GM12801 (cell line): ENCODE data around the gene NPTXR.

Source experiments
- CTCF ChIP-seq: IDR thresholded peaks from one replicate; pipeline ENCODE4 v1.5.1; 2011; ENCODE audit warnings: control low read depth; ENCODE audit not compliant: insufficient read length; ENCODE audit errors: extremely low read depth

The NPTXR gene

GRCh38 chr22:38831166-38831945 lies 12.5 kb downstream of the NPTXR start:
- no peak for TF ChIP-seq CTCF

DNA sequence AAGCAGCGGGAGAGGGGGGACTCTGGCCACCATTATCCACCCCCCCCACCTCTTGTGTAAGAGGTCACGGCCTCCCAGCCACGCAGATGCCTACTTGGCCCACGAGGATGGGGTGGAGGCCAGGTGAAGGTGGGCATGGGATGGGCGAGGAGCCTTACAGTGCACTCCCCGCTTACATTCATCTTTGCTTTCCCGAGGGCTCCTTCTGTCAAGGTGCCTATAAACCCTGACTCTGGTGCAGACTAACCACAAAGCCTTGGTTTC lies 13.1 kb downstream of the NPTXR start:
- no peak for TF ChIP-seq CTCF

DNA sequence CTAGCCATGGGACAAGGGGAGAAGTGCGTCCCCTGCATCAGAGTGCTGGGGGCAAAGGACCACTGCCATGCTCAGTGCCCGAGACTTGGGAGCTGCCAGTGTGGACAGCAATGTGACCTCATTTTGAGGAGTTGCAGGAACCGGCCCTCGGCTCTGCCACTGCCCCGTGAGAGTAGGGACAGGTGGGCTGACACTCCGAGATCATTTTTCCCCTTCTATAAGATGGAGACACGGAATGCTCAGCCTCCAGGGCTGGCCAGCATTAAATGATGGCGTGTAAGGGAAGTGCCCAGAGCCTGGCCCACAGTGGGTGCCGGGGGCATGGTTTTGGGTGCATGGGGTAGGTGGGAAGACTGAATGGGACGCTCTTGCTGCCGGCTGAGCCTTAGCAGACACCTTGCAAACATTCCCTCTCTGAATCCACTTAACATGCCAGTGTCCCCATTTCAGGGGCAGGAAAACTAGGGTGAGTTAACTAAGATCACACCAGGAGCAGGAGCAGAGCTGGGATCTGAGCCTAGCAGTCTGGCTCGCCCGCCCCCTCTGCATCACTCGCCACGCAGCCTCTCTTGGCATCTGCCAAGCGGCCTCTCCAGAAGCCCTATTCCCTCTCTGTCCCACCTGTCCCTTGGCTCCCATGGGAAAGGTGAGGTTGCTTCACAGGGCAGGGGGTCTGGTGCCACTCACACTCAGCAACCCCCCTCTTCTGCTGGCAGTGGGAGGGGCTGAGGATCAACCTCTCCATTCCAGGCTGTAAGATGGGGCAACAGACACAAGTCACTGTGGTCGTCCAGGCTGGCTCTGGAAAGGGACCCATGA lies 13.6 kb downstream of the NPTXR start:
- TF ChIP-seq CTCF: no peak

GRCh38 chr22:38829485-38829884 lies 14.3 kb downstream of the NPTXR start:
- no peak for TF ChIP-seq CTCF

- TF ChIP-seq CTCF: no peak
These were observed 15.1 kb downstream of the NPTXR start for GRCh38 chr22:38828616-38829205.

DNA sequence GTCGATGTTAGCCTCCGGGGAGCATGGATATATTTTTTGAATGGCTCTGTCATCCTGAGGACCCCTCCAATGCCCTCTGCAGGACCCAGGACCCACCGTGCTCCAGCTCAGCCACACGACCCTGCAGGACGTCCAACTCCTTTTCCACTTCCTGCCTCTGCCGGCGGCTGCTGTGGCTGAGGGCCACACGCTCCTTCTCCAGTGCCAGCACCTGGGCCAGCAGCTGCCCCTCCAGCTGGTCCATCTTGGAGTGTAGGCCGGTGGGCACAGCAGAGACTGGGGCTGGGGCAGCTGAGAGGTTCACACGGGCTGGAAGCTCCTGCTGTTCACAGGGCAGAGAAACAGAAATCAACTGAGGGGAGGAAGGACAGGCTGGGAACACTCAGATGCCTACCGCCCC lies 15.6 kb downstream of the NPTXR start:
- TF ChIP-seq CTCF: no peak

- no peak for TF ChIP-seq CTCF
These were observed 16.3 kb downstream of the NPTXR start for GRCh38 chr22:38827510-38827909.
